ENCODE measurements around the gene OSGIN1.
"Not testable (repeated sequence)": the region's sequence is repeated elsewhere in the genome, so short reads cannot be mapped to it uniquely, and the experiment has no call there.

Gene OSGIN1

GRCh38 chr16:83942074-83942473 is 11.0 kb upstream of the OSGIN1 start:
- DNase-seq, result no peak

GRCh38 chr16:83942815-83943515 is 10.1 kb upstream of the OSGIN1 start:
- DNase-seq, result no peak

GRCh38 chr16:83943516-83944050 is 9.5 kb upstream of the OSGIN1 start:
- DNase-seq, result no peak

- no peak for DNase-seq
Observed at GRCh38 chr16:83945587-83945986, 7.5 kb upstream of the OSGIN1 start.

GRCh38 chr16:83946154-83946780 is 6.8 kb upstream of the OSGIN1 start:
- DNase-seq, result no peak

- no peak for DNase-seq
Observed at GRCh38 chr16:83946781-83947566, 6.1 kb upstream of the OSGIN1 start.

- no peak for DNase-seq
Observed at GRCh38 chr16:83947642-83948234, 5.3 kb upstream of the OSGIN1 start.

GRCh38 chr16:83948914-83949723 is 3.9 kb upstream of the OSGIN1 start:
- no peak for DNase-seq

- no peak for DNase-seq
Observed at GRCh38 chr16:83949724-83950001, 3.4 kb upstream of the OSGIN1 start.

- not testable (repeated sequence) for DNase-seq
Observed at GRCh38 chr16:83950862-83951399, 2.1 kb upstream of the OSGIN1 start.

- no peak for DNase-seq
Observed at GRCh38 chr16:83951544-83951943, 1.5 kb upstream of the OSGIN1 start.

GRCh38 chr16:83952587-83952939 is 477 bp upstream of the OSGIN1 start:
- no peak for DNase-seq

- DNase-seq, result no peak
Observed at GRCh38 chr16:83953796-83954576, 946 bp downstream of the OSGIN1 start.

GRCh38 chr16:83954577-83955016 is 1.6 kb downstream of the OSGIN1 start:
- no peak for DNase-seq

GRCh38 chr16:83955218-83956130 is 2.4 kb downstream of the OSGIN1 start:
- DNase-seq, result no peak

GRCh38 chr16:83956336-83957289 is 3.6 kb downstream of the OSGIN1 start:
- no peak for DNase-seq

GRCh38 chr16:83957296-83957855 is 4.3 kb downstream of the OSGIN1 start:
- no peak for DNase-seq

- DNase-seq, result no peak
Observed at GRCh38 chr16:83958137-83958845, 5.3 kb downstream of the OSGIN1 start.

Data from NCI-H2029 treated with DMSO at 0.1 percent for 48 hours (cell line).